ENCODE measurements around the gene ARID1B.
"Not testable (repeated sequence)": the region's sequence is repeated elsewhere in the genome, so short reads cannot be mapped to it uniquely, and the experiment has no call there.

The ARID1B gene

GRCh38 chr6:156972145-156972544, 195.0 kb downstream of the ARID1B start:
- DNase-seq, result no peak

- DNase-seq, result no peak
Measured at GRCh38 chr6:156974830-156975261, 197.7 kb downstream of the ARID1B start.

- DNase-seq, result no peak
Measured at GRCh38 chr6:156975414-156975813, 198.2 kb downstream of the ARID1B start.

GRCh38 chr6:156976216-156977127, 199.3 kb downstream of the ARID1B start:
- DNase-seq, result no peak

- DNase-seq, result no peak
Measured at GRCh38 chr6:156977527-156978291, 200.5 kb downstream of the ARID1B start.

- DNase-seq, result no peak
Measured at GRCh38 chr6:156978948-156979347, 201.8 kb downstream of the ARID1B start.

- no peak for DNase-seq
Measured at GRCh38 chr6:156980515-156980914, 203.3 kb downstream of the ARID1B start.

GRCh38 chr6:156980948-156981347, 203.8 kb downstream of the ARID1B start:
- DNase-seq, result no peak

- no peak for DNase-seq
Measured at GRCh38 chr6:156982168-156982567, 205.0 kb downstream of the ARID1B start.

- not testable (repeated sequence) for DNase-seq
Measured at GRCh38 chr6:156982864-156983263, 205.7 kb downstream of the ARID1B start.

GRCh38 chr6:156984178-156984738, 207.1 kb downstream of the ARID1B start:
- no peak for DNase-seq

GRCh38 chr6:156985309-156985708, 208.1 kb downstream of the ARID1B start:
- no peak for DNase-seq

GRCh38 chr6:156988276-156989158, 211.3 kb downstream of the ARID1B start:
- no peak for DNase-seq

- no peak for DNase-seq
Measured at GRCh38 chr6:156989159-156989806, 212.1 kb downstream of the ARID1B start.

GRCh38 chr6:156992020-156992804, 215.0 kb downstream of the ARID1B start:
- no peak for DNase-seq

- no peak for DNase-seq
Measured at GRCh38 chr6:156993713-156994112, 216.5 kb downstream of the ARID1B start.

GRCh38 chr6:156994215-156995076, 217.3 kb downstream of the ARID1B start:
- DNase-seq, result no peak

- DNase-seq, result no peak
Measured at GRCh38 chr6:156995502-156995901, 218.3 kb downstream of the ARID1B start.

GRCh38 chr6:156996265-156996664, 219.1 kb downstream of the ARID1B start:
- no peak for DNase-seq

GRCh38 chr6:156998794-156999330, 221.7 kb downstream of the ARID1B start:
- no peak for DNase-seq
